Activated B cell treated with CpG ODN at 0.5 μM for 24 hours (primary cell): ENCODE measurements around the gene PBX3. TPM values are rescaled to one million over a fixed set of nuclear protein-coding genes. Genes with fewer than 3 reads are reported as not detected.
A peak's percentile ranks its signal among the peaks of the same experiment; 100 is the strongest.

Experiments used
- ATAC-seq: fragments of 200-7000 bp; cut with Tn5 transposase; one replicate; pipeline ENCODE4 v1.10.0; 2021; ENCODE audit warnings: low read depth, mild to moderate bottlenecking, moderate library complexity
- CTCF ChIA-PET: fragments of 350-600 bp; sonication (Branson Sonifier 250); formaldehyde crosslinking; loops from one replicate; lab custom pipeline; 2021; ENCODE audit warnings: antibody characterized with exemption; lab: Charles Lee
- POLR2A ChIA-PET: fragments of 350-600 bp; sonication (Branson Sonifier 250); formaldehyde crosslinking; loops from one replicate; lab custom pipeline; 2021; ENCODE audit warnings: antibody characterized with exemption; lab: Charles Lee
- DNase-seq: peaks from one replicate; pipeline ENCODE4 v3.0.0; 2022
- H3K27ac Mint-ChIP-seq: one replicate; pipeline ENCODE4 v1.8.0; 2020; ENCODE audit warnings: mixed read lengths
- H3K27me3 Mint-ChIP-seq: one replicate; pipeline ENCODE4 v1.8.0; 2021; ENCODE audit warnings: mixed read lengths
- H3K36me3 Mint-ChIP-seq: one replicate; pipeline ENCODE4 v1.8.0; 2021; ENCODE audit warnings: low read depth, mixed read lengths
- H3K4me1 Mint-ChIP-seq: one replicate; pipeline ENCODE4 v1.8.0; 2021; ENCODE audit warnings: mixed read lengths
- H3K4me3 Mint-ChIP-seq: one replicate; pipeline ENCODE4 v1.8.0; 2020; ENCODE audit warnings: mild to moderate bottlenecking, mixed read lengths
- H3K9me3 Mint-ChIP-seq: one replicate; pipeline ENCODE4 v1.8.0; 2020; ENCODE audit warnings: mixed read lengths
- intact Hi-C: fragments of 100-400 bp; cut with micrococcal nuclease; formaldehyde crosslinking; loops from one replicate; pipeline ENCODE4 v1.15.1; 2024
- total RNA-seq: library from RNA; stranded (reverse); gene quantifications from 2 replicates; pipeline ENCODE4 v1.2.3, GENCODE V29; 2022
- TF ChIP-seq, protein P1 (sequence below): fragments of 200-600 bp; IDR thresholded peaks from one replicate; pipeline ENCODE4 v1.8.0; 2022; ENCODE audit warnings: antibody characterized with exemption, mild to moderate bottlenecking

Gene PBX3
- total RNA-seq, 1 donor from 2014 or later, result 37.2 TPM

- Mint-ChIP-seq H3K36me3 (peaks cover 40% of the 10 kb centered on the region), H3K4me3 (no peak overlapping the region), H3K9me3 (no peaks in the 10 kb centered on the region), H3K4me1 (peaks cover 33% of the 10 kb centered on the region), H3K27me3 (no peaks in the 10 kb centered on the region), H3K27ac (no peak overlapping the region)
- DNase-seq, result no peak
- ATAC-seq, result no peak
- ChIA-PET POLR2A (no interaction called here), CTCF (no interaction called here)
- TF ChIP-seq, protein P1, sequence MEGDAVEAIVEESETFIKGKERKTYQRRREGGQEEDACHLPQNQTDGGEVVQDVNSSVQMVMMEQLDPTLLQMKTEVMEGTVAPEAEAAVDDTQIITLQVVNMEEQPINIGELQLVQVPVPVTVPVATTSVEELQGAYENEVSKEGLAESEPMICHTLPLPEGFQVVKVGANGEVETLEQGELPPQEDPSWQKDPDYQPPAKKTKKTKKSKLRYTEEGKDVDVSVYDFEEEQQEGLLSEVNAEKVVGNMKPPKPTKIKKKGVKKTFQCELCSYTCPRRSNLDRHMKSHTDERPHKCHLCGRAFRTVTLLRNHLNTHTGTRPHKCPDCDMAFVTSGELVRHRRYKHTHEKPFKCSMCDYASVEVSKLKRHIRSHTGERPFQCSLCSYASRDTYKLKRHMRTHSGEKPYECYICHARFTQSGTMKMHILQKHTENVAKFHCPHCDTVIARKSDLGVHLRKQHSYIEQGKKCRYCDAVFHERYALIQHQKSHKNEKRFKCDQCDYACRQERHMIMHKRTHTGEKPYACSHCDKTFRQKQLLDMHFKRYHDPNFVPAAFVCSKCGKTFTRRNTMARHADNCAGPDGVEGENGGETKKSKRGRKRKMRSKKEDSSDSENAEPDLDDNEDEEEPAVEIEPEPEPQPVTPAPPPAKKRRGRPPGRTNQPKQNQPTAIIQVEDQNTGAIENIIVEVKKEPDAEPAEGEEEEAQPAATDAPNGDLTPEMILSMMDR, result no peak
- intact Hi-C loops, result no loop called here
Observed at GRCh38 chr9:125966959-125967711, 220.0 kb downstream of the PBX3 start.

- H3K9me3 Mint-ChIP-seq, result no peaks in the 10 kb centered on the region
- ATAC-seq (peak; percentile 62), DNase-seq (no peak)
- H3K4me3 Mint-ChIP-seq, result no peak overlapping the region
- H3K27me3 Mint-ChIP-seq, result no peaks in the 10 kb centered on the region
- TF ChIP-seq, protein P1, result no peak
- CTCF ChIA-PET, result interaction anchor here (1.4 kb wide), 1 partner anchor 410 kb away, joined by 3 read pairs; no protein-coding TSS in a partner anchor
- POLR2A ChIA-PET, result no interaction called here
- no peak overlapping the region for H3K27ac Mint-ChIP-seq
- H3K4me1 Mint-ChIP-seq, result peaks cover 23% of the 10 kb centered on the region
- peaks cover 28% of the 10 kb centered on the region for H3K36me3 Mint-ChIP-seq
- intact Hi-C loops, result no loop called here
Observed at GRCh38 chr9:125968714-125969374, 221.7 kb downstream of the PBX3 start.

DNA sequence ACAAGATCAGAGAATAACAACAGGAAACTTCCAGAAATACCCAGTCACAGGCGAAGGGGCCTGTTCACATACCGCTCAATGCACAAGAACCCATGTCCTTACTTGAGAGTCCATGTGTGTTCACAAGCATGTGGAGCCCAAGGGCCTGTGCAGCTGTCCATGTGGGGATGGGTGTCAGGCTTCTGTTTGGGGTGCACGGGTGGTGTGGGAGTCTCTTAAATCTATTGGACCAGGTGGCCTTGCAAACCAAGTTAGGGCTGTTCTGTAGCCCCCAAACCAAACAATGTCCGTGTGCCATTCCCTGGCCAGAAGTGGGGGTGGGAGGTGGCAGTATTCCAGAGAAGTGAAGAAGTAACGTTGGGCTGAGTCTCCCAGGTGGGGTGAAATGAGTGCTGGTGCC is 222.3 kb downstream of the PBX3 start:
- TF ChIP-seq, protein P1, result no peak
- ATAC-seq, result no peak
- intact Hi-C loops, result no loop called here
- H3K27ac Mint-ChIP-seq, result no peak overlapping the region
- H3K27me3 Mint-ChIP-seq, result no peaks in the 10 kb centered on the region
- POLR2A ChIA-PET, result no interaction called here
- CTCF ChIA-PET, result interaction anchor here (1.4 kb wide), 1 partner anchor 411 kb away, joined by 3 read pairs; no protein-coding TSS in a partner anchor
- H3K9me3 Mint-ChIP-seq, result no peaks in the 10 kb centered on the region
- DNase-seq, result no peak
- H3K4me1 Mint-ChIP-seq, result peaks cover 17% of the 10 kb centered on the region
- H3K36me3 Mint-ChIP-seq, result peaks cover 23% of the 10 kb centered on the region
- H3K4me3 Mint-ChIP-seq, result no peak overlapping the region

DNA sequence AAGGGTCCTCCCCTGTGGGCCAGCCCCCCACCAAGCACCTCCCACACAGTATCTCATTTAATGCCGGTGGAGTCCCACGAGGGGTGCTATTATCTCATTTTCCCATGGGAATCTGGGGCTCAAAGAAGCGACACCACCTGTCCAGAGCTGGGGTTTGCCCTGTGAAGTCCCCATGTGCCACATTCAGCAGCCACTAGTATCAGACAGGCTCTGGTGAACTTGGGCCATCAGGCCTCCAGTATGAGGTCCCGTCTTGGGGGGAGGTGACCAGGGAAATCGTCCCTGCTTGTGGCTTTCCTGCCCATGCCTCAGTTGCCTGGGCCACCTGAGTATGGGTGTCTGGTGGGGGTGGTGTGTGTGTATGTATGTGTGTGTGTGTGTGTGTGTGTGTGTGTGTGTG is 222.7 kb downstream of the PBX3 start:
- Mint-ChIP-seq H3K27me3 (no peaks in the 10 kb centered on the region), H3K4me3 (no peak overlapping the region), H3K36me3 (peaks cover 21% of the 10 kb centered on the region), H3K9me3 (peaks cover 1% of the 10 kb centered on the region), H3K4me1 (peaks cover 16% of the 10 kb centered on the region), H3K27ac (no peak overlapping the region)
- ChIA-PET CTCF (interaction anchor here (1.4 kb wide), 1 partner anchor 411 kb away, joined by 3 read pairs; no protein-coding TSS in a partner anchor), POLR2A (no interaction called here)
- TF ChIP-seq, protein P1, result no peak
- intact Hi-C loops, result no loop called here
- no peak for DNase-seq
- ATAC-seq, result peak; percentile 45

DNA sequence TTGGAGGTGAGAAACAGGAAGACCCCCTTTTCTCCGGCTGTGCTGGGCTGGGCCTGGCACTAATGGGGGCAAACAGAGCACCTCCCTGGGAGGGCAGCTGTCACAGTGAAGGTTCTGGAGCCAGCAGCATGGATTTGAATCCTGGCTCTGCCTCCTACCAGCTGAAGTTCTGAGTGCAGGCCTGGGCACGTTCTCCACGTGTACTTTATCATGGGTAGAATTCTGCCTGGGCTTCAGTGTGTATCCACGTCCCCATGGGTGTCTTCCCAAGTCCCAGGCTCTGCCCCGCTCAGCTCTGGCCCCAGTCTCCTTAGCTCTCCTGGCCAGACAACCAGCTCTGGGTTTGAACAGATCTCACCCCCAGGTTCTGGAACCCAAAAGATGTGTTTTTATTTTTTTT is 223.2 kb downstream of the PBX3 start:
- CTCF ChIA-PET, result no interaction called here
- intact Hi-C loops, result no loop called here
- no peaks in the 10 kb centered on the region for H3K27me3 Mint-ChIP-seq
- H3K36me3 Mint-ChIP-seq, result peaks cover 16% of the 10 kb centered on the region
- POLR2A ChIA-PET, result no interaction called here
- DNase-seq, result no peak
- no peak for ATAC-seq
- peaks cover 16% of the 10 kb centered on the region for H3K4me1 Mint-ChIP-seq
- TF ChIP-seq, protein P1, result no peak
- H3K27ac Mint-ChIP-seq, result no peak overlapping the region
- peaks cover 3% of the 10 kb centered on the region for H3K9me3 Mint-ChIP-seq
- H3K4me3 Mint-ChIP-seq, result no peak overlapping the region
